Measurements from ENCODE around the gene CRYBB1.

- TF ChIP-seq CTCF (IDR thresholded peaks at IDR 0.05) (no peak), EZH2 (IDR thresholded peaks at IDR 0.05; ENCODE audit: borderline replicate concordance, insufficient read depth, low read depth, low read length, poor library complexity, severe bottlenecking) (no peak)
These were observed 1.2 kb downstream of the CRYBB1 start for GRCh38 chr22:26616650-26617049.
